LNCaP clone FGC (cell line): Measurements from ENCODE around the gene CD2BP2.

Experiments used
- DNase-seq: peaks from one replicate; pipeline ENCODE4 v3.0.0-alpha.2; 2011; ENCODE audit warnings: low read depth
- H3K4me3 ChIP-seq: 2 replicates; pipeline ENCODE4 v1.5.1; 2011; ENCODE audit warnings: mild to moderate bottlenecking, low read depth, low read length, control low read depth
- CTCF ChIP-seq: IDR thresholded peaks from 2 replicates; pipeline ENCODE4 v1.5.1; 2012; ENCODE audit warnings: mild to moderate bottlenecking; ENCODE audit not compliant: control insufficient read depth, insufficient read depth; ENCODE audit errors: extremely low read depth

CD2BP2 gene

GRCh38 chr16:30352488-30353401 lies 2.4 kb downstream of the CD2BP2 start:
- no peak for TF ChIP-seq CTCF
- no peak overlapping the region for H3K4me3 ChIP-seq
- no peak for DNase-seq

- no peak for TF ChIP-seq CTCF
- no peak overlapping the region for H3K4me3 ChIP-seq
- DNase-seq: peak; percentile 75
Measured at GRCh38 chr16:30351586-30352419, 3.3 kb downstream of the CD2BP2 start.

- DNase-seq: no peak
- H3K4me3 ChIP-seq: no peak overlapping the region
- no peak for TF ChIP-seq CTCF
Measured at GRCh38 chr16:30351001-30351441, 4.1 kb downstream of the CD2BP2 start.

GRCh38 chr16:30350134-30350871 lies 4.8 kb downstream of the CD2BP2 start:
- DNase-seq: no peak
- no peak overlapping the region for H3K4me3 ChIP-seq
- no peak for TF ChIP-seq CTCF

- DNase-seq: no peak
- no peak overlapping the region for H3K4me3 ChIP-seq
- no peak for TF ChIP-seq CTCF
Measured at GRCh38 chr16:30349675-30350074, 5.4 kb downstream of the CD2BP2 start.

- TF ChIP-seq CTCF: no peak
- DNase-seq: no peak
- H3K4me3 ChIP-seq: no peak overlapping the region
Measured at GRCh38 chr16:30348929-30349328, 6.2 kb downstream of the CD2BP2 start.
